ENCODE measurements around the gene EMC9. TPM values are rescaled to one million over a fixed set of nuclear protein-coding genes. Genes with fewer than 3 reads are reported as not detected.

Gene EMC9
- total and polyA plus RNA-seq, 2 donors (not counting 1 experiment from before 2014, with no cell fraction given), result 24.7 to 25.9 TPM

DNA sequence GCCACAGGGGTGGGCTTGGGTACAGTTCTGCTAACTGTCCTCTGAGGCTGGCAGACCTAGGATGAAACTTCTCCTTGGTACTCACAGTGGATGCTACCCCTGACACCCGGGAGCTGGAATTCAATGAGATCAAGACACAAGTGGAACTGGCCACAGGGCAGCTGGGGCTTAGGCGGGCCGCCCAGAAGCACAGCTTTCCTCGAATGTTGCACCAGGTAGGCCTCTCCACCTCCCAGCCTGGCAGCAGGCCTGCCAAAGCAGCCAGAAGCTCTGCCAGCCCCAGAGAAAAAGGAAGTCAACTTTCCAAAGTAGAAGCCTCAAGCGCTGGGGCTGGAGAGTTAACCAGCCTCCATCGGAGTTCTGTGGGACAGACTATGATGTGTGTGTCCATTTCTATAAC is 24.2 kb downstream of the EMC9 start:
- peaks cover 13% of the 10 kb centered on the region for H4K20me1 ChIP-seq (ENCODE audit: control insufficient read depth, insufficient read depth, low read length, poor library complexity, severe bottlenecking)
- ChIA-PET POLR2A (interaction anchor here (0.6 to 0.9 kb wide), 4 partner anchors 18 to 76 kb away, joined by 3 to 5 read pairs (median 4); partner anchors contain the start of gene PSME1), CTCF (interaction anchor here (1.2 to 4.1 kb wide), 6 partner anchors 8 to 191 kb away, joined by 3 to 28 read pairs (median 4); partner anchors contain the start of genes CIDEB, EMC9, PSME1 and PSME2)
- intact Hi-C loops (cut with micrococcal nuclease), result loop anchor here (10.0 kb wide), 1 partner anchor 562 kb away; the partner anchor contains the start of genes THTPA and ZFHX2
- no peak overlapping the region for H3K27ac ChIP-seq (ENCODE audit: low read length in 2 of 2)
- no peaks in the 10 kb centered on the region for H3K27me3 Mint-ChIP-seq
- no peak overlapping the region for H3K4me3 Mint-ChIP-seq
- no peak overlapping the region for H3K9ac ChIP-seq (ENCODE audit: low read length)
- no peak overlapping the region for H2AFZ ChIP-seq (ENCODE audit: insufficient read depth, low read depth, low read length, poor library complexity, severe bottlenecking)
- H3K4me1 ChIP-seq (ENCODE audit: control insufficient read depth in 2 of 2, insufficient read depth in 2 of 2, low read length in 2 of 2), result peaks cover 17 to 25% of the 10 kb centered on the region in 2 donors
- peaks cover 5 to 49% of the 10 kb centered on the region in 2 experiments for H3K36me3 ChIP-seq (replicated peaks in 1 of 2; ENCODE audit: control extremely low read depth in 1 of 2, control insufficient read depth in 1 of 2, extremely low read depth in 1 of 2, insufficient read depth in 2 of 2, low read length in 1 of 2)
- no peak for DNase-seq
- TF ChIP-seq CTCF (IDR thresholded peaks at IDR 0.05) (no peak), EZH2 (IDR thresholded peaks at IDR 0.05; ENCODE audit: borderline replicate concordance, insufficient read depth, low read depth, low read length, poor library complexity, severe bottlenecking) (no peak)
- WGBS (ENCODE audit: insufficient coverage), result 100% methylated on average over 4 of the region's 6 CpGs
- no peak overlapping the region for H3K4me3 ChIP-seq (ENCODE audit: control extremely low read depth in 1 of 5, extremely low read depth in 1 of 5, insufficient read depth in 1 of 5, low read depth in 2 of 5, low read length in 4 of 5)
- ATAC-seq (ENCODE audit: low read depth), result no peak
- H3K4me1 Mint-ChIP-seq, result peaks cover 26% of the 10 kb centered on the region
- H3K27me3 ChIP-seq (replicated peaks in 1 of 4; ENCODE audit: control extremely low read depth in 1 of 4, control insufficient read depth in 3 of 4, insufficient read depth in 4 of 4, low read length in 3 of 4), result no peaks in the 10 kb centered on the region
- H3K9me3 ChIP-seq (ENCODE audit: control extremely low read depth in 1 of 3, control insufficient read depth in 2 of 3, insufficient read depth in 1 of 3, low read length in 2 of 3), result no peaks in the 10 kb centered on the region
- no peak overlapping the region for H3K27ac Mint-ChIP-seq
- no peak overlapping the region for H3K4me2 ChIP-seq (replicated peaks; ENCODE audit: low read depth, low read length, poor library complexity, severe bottlenecking)
- peaks cover 29% of the 10 kb centered on the region for H3K79me2 ChIP-seq (ENCODE audit: control insufficient read depth, insufficient read depth, low read length)
- no peaks in the 10 kb centered on the region for H3K9me3 Mint-ChIP-seq (ENCODE audit: insufficient read depth)

DNA sequence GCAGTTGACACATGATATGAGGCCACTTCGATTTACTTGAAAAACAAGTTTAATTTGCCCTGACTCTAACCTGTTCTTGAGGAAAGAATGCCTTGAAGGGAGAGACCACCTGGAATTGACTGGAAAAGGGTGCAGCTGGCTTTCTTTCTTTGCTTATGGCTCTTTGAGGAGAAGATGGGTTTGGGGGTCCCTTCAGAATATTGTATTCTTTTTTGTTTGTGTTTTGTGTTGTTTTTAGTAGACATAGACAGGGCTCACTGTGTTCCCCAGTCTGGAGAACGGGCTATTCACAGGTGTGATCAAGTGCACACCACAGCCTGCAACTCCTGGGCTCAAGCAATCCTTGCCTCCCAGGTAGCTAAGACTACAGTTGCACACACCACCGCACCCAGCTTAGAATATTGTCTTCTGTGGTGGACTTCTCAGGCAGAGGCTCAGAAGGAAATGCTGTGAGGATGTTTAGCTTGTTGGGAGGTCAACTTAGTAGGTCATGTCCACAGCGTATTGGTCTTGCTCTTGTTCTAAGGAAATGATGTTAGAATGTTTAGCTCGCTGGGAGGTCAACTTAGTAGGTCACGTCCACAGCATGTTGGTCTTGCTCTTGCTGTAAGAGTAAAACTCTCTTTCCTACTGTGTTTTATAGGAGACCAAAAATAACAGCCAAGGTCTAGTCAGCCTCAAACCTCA is 25.1 kb downstream of the EMC9 start:
- Histone ChIP-seq H3K9me3 (ENCODE audit: control extremely low read depth in 1 of 3, control insufficient read depth in 2 of 3, insufficient read depth in 1 of 3, low read length in 2 of 3) (no peaks in the 10 kb centered on the region), H3K9ac (ENCODE audit: low read length) (peak overlapping the region; percentile 98), H3K27ac (ENCODE audit: low read length in 2 of 2) (peak overlapping the region in 1 of 2 donors; percentile 100), H3K4me3 (ENCODE audit: control extremely low read depth in 1 of 5, extremely low read depth in 1 of 5, insufficient read depth in 1 of 5, low read depth in 2 of 5, low read length in 4 of 5) (peak overlapping the region in 3 of 5 experiments; percentile 88 to 99 (median 91)), H4K20me1 (ENCODE audit: control insufficient read depth, insufficient read depth, low read length, poor library complexity, severe bottlenecking) (peaks cover 13% of the 10 kb centered on the region), H3K36me3 (replicated peaks in 1 of 2; ENCODE audit: control extremely low read depth in 1 of 2, control insufficient read depth in 1 of 2, extremely low read depth in 1 of 2, insufficient read depth in 2 of 2, low read length in 1 of 2) (peaks cover 5 to 44% of the 10 kb centered on the region in 2 experiments), H3K4me1 (ENCODE audit: control insufficient read depth in 2 of 2, insufficient read depth in 2 of 2, low read length in 2 of 2) (peaks cover 17 to 25% of the 10 kb centered on the region in 2 donors), H2AFZ (ENCODE audit: insufficient read depth, low read depth, low read length, poor library complexity, severe bottlenecking) (no peak overlapping the region), H3K79me2 (ENCODE audit: control insufficient read depth, insufficient read depth, low read length) (peaks cover 30% of the 10 kb centered on the region), H3K4me2 (replicated peaks; ENCODE audit: low read depth, low read length, poor library complexity, severe bottlenecking) (peak overlapping the region; percentile 95), H3K27me3 (replicated peaks in 1 of 4; ENCODE audit: control extremely low read depth in 1 of 4, control insufficient read depth in 3 of 4, insufficient read depth in 4 of 4, low read length in 3 of 4) (no peaks in the 10 kb centered on the region)
- POLR2A ChIA-PET, result interaction anchor here (0.6 to 2.9 kb wide), 5 partner anchors 17 to 77 kb away, joined by 3 to 49 read pairs (median 5); partner anchors contain the start of gene PSME1
- no peaks in the 10 kb centered on the region for H3K27me3 Mint-ChIP-seq
- H3K4me1 Mint-ChIP-seq, result peaks cover 26% of the 10 kb centered on the region
- CTCF ChIA-PET, result interaction anchor here (1.1 to 4.1 kb wide), 11 partner anchors 9 to 192 kb away, joined by 3 to 37 read pairs (median 5); partner anchors contain the start of genes CIDEB, EMC9, IRF9 and PSME1
- TF ChIP-seq CTCF (IDR thresholded peaks at IDR 0.05) (no peak), EZH2 (IDR thresholded peaks at IDR 0.05; ENCODE audit: borderline replicate concordance, insufficient read depth, low read depth, low read length, poor library complexity, severe bottlenecking) (no peak)
- intact Hi-C loops (cut with micrococcal nuclease), result loop anchor here (10.0 kb wide), 1 partner anchor 561 kb away; the partner anchor contains the start of genes THTPA and ZFHX2
- H3K9me3 Mint-ChIP-seq (ENCODE audit: insufficient read depth), result no peaks in the 10 kb centered on the region
- H3K4me3 Mint-ChIP-seq, result peak overlapping the region; percentile 93
- ATAC-seq (ENCODE audit: low read depth) (no peak), DNase-seq (no peak)
- no peak overlapping the region for H3K27ac Mint-ChIP-seq
- 93% methylated on average over 3 of the region's 6 CpGs for WGBS (ENCODE audit: insufficient coverage)
